ENCODE data around the gene ZNF25. TPM values are rescaled to one million over a fixed set of nuclear protein-coding genes. Genes with fewer than 3 reads are reported as not detected.
"Not testable (repeated sequence)": the region's sequence is repeated elsewhere in the genome, so short reads cannot be mapped to it uniquely, and the experiment has no call there.

The ZNF25 gene
- total RNA-seq, 2 experiments from 2014 or later, result 4.9 to 5.3 TPM

GRCh38 chr10:37952043-37952755, 24.2 kb downstream of the ZNF25 start:
- ChIA-PET CTCF (no interaction called here), POLR2A (no interaction called here)

GRCh38 chr10:37948210-37948609, 28.2 kb downstream of the ZNF25 start:
- POLR2A ChIA-PET, result no interaction called here
- CTCF ChIA-PET, result no interaction called here

- POLR2A ChIA-PET, result no interaction called here
- CTCF ChIA-PET, result no interaction called here
Observed at GRCh38 chr10:37947526-37947925, 28.9 kb downstream of the ZNF25 start.

- CTCF ChIA-PET, result no interaction called here
- POLR2A ChIA-PET, result no interaction called here
Observed at GRCh38 chr10:37937864-37938263, 38.6 kb downstream of the ZNF25 start.

- CTCF ChIA-PET, result no interaction called here
Observed at GRCh38 chr10:37934791-37935190, 41.7 kb downstream of the ZNF25 start.

GRCh38 chr10:37930423-37930822, 46.0 kb downstream of the ZNF25 start:
- CTCF ChIA-PET, result no interaction called here
- POLR2A ChIA-PET, result no interaction called here

More at GRCh38 chr10:37934791-37935190, 41.7 kb downstream of the ZNF25 start:
- POLR2A ChIA-PET, result no interaction called here

- CTCF ChIA-PET, result not testable (repeated sequence)
Observed at GRCh38 chr10:37908165-37908564, 68.3 kb downstream of the ZNF25 start.

GRCh38 chr10:37906382-37906781, 70.1 kb downstream of the ZNF25 start:
- CTCF ChIA-PET, result no interaction called here
- POLR2A ChIA-PET, result no interaction called here

More at GRCh38 chr10:37908165-37908564, 68.3 kb downstream of the ZNF25 start:
- POLR2A ChIA-PET, result not testable (repeated sequence)

Other genes with a start within 250 kb of the ZNF25 start
- 1 to 10 TPM; 6.5 to 7.7 TPM for gene ZNF248, start 119.0 kb downstream of the ZNF25 start, total RNA-seq
- 10 to 100 TPM; 17.6 to 20.5 TPM for gene ZNF33A, start 34.0 kb upstream of the ZNF25 start, total RNA-seq
- 10 to 100 TPM; 19.0 to 22.3 TPM for gene ZNF37A, start 117.7 kb upstream of the ZNF25 start, total RNA-seq

Measured in activated CD8-positive, alpha-beta memory T cell treated with anti-CD3 and anti-CD28 coated beads for 36 hours (primary cell).